ENCODE data around the gene DLG2. TPM values are rescaled to one million over a fixed set of nuclear protein-coding genes. Genes with fewer than 3 reads are reported as not detected.
"Not testable (repeated sequence)": the region's sequence is repeated elsewhere in the genome, so short reads cannot be mapped to it uniquely, and the experiment has no call there.

Gene DLG2
- total RNA-seq, 1 donor from 2014 or later, result 174 TPM

DNA sequence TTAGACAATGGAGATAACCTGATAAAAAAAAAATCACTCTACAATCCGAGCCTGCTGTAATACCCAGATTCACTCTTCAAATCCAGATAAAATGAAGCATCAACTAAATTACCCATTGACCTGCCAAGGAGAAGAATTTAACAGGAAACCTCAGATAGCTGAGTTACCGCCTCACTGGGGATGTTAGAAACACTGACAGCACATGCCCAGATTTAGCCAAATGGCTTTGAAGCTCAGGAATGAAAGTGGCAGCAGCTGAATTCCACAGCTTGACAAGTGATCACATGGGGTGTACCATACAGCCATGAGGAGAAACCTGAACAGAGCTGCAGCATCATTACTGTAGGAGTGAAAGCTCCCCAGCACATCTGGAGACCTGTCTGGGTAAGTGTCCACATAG, 807.6 kb downstream of the DLG2 start:
- no peak for DNase-seq (ENCODE audit: low spot score in 2 of 2)
- FAIRE-seq, result no peak

DNA sequence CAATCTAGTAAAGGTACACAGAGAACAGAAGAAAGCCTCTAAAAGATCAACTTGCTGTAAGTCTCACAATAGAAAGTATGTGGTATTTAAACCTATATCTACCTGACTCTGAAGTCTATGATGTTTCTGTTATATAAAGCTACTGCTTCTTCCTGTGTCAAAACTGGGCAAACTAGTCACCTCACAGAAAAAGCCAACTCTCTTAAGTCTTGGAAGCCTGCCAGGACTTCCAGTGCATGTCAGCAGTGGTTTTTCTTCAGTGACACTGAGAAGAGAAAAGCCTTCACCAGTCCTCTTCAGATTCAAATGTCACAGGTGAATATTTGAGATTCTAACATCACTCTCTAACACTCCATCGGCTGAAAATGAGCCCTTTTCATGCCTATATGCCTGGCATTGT, 808.0 kb downstream of the DLG2 start:
- DNase-seq (ENCODE audit: low spot score in 2 of 2), result no peak

DNA sequence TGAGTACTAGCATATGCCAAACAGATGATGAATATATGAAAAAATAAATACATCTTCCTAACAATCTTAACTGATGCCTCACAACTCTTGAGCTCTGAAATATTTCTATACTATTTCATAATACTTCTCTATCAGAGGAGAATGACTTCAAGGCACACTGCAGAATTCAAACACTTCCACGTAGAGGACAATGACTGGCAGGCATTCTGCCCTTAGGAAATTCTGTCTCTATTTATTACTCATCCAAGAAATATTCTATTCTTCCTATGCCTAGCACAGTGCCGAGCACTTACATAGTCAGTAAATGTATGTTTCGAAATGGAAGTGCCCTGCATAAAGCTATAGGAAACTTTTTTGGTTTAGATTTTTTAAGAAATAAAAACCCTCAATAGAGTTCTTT, 809.1 kb downstream of the DLG2 start:
- DNase-seq (ENCODE audit: low spot score in 2 of 2), result no peak
- FAIRE-seq, result no peak

More for the DNA sequence above, 808.0 kb downstream of the DLG2 start:
- FAIRE-seq, result no peak

DNA sequence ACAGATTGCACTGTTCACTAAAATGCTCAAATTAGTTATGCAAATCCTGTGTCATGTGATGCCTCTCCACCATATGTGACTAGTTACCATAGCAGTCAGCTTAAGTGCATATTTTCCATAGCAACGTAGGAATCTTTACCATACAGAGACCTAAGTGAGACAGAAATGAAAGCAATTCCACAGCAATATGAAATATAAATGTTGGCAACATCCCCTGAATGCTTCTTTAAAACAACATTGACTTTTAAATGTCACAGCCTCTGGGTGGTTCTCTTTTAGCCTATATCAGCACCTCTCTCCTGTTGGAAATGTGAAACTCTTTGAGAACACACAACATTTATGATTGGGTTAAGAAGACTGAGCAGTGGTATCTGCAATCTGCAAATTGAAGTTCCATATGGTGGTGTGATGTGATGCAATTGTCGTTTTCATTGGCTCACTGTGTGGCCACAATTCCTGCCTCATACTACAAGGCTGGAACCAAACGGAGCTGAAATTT, 814.6 kb downstream of the DLG2 start:
- DNase-seq (ENCODE audit: low spot score in 2 of 2), result no peak
- FAIRE-seq, result no peak

DNA sequence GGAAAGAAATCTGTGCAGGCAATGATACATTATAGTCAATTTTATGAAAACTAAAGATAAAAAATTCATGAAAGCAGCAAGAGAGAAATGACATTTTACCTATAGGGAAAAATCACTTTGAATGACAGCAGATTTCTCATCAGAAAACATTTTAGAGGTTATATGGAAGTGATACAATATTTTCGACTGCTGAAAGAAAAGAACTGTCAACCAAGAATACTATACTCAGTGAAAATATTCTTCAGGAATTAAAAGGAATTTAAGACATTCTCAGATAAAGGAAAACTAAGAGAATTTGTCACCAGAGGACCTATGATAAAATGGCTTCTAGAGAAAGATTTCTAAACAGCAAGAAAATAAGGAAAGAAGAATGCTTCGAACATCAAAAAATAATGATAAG, 820.8 kb downstream of the DLG2 start:
- DNase-seq (ENCODE audit: low spot score in 2 of 2), result no peak
- no peak for FAIRE-seq

DNA sequence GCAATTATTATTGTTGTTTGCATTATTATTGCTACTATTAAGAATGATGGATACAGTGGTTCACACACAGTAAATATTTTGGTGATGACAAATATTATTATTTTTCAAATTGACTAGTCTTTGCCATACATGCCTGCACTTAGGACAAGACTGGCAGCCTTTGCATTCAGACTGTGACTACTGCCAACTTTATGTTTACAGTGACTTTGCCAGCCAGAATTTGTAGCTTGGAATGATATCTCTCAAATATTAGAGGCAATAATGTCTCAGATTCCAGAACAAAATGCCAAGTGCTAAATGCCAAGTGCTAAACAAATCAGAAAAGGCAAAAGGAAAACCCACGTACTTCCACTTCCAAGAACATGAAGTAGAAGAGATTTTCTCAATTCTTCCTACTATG, 823.1 kb downstream of the DLG2 start:
- DNase-seq (ENCODE audit: low spot score in 2 of 2) (no peak), FAIRE-seq (no peak)

DNA sequence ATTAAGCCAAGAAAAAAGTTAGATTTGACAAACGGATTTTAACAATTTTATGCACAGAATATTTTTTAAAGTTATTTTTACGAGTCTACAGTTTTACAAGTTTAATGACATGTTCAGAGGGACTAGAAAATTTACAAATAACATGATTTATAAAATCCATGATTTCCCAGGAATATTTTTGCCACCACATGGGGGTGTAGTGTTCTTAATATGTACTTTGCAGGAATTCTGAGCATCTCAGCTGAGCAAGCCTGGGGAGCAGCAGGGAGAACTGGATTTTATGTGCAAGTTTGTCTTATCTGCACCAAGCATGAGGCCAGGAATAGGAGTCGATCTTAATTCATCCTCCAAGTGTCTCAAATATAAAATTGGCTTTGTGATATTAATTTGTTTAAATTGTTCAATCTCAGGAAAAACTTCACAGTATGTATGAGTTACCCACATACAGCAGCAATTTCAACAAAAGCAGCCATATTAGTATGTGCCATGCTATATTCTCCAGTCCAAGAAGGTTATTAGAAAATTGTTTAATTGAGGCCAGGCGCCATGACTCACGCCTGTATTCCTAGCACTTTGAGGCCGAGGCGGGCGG, 826.3 kb downstream of the DLG2 start:
- DNase-seq (ENCODE audit: low spot score in 2 of 2) (peak in 1 of 2 donors; percentile 12), FAIRE-seq (no peak)

DNA sequence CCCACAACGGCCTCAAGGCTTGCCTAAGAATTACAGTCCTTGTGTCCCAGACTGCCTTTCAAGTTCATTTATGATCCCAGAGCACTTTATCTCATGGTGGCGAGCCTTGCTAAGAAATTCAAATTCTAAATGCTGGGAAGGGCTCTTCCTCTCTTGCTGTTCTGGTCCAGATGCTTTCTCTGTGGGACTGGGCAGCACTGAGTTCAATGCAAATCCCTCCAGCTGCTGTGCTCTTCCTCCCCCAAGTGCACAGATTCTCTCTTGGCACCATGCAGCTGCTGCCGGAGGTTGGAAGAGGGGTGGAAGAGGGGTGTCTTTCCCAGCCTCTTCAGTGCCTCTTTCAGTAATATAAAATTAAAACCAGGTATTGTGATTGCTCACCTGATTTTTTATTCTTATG, 828.0 kb downstream of the DLG2 start:
- DNase-seq (ENCODE audit: low spot score in 2 of 2) (no peak), FAIRE-seq (no peak)

DNA sequence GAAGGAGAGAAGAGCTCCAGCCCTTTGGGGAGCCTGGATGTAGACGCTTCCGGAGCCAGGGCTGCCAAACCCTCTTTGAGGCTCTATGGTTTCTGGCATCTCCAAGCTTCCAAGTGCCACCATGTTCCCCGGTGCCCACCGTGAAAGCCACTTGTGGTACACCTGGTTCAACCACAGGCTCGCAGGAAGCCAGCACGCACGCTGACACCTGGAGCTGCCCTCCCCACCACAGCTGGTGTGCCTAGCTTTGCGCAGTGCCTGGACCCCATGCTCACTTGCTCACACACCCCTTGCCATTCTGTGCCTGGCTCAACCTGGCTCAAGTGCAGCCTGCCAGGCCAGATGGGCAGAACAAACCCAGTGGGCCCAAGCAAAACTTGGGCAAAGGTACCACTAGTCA, 831.4 kb downstream of the DLG2 start:
- FAIRE-seq, result no peak
- no peak for DNase-seq (ENCODE audit: low spot score in 2 of 2)

DNA sequence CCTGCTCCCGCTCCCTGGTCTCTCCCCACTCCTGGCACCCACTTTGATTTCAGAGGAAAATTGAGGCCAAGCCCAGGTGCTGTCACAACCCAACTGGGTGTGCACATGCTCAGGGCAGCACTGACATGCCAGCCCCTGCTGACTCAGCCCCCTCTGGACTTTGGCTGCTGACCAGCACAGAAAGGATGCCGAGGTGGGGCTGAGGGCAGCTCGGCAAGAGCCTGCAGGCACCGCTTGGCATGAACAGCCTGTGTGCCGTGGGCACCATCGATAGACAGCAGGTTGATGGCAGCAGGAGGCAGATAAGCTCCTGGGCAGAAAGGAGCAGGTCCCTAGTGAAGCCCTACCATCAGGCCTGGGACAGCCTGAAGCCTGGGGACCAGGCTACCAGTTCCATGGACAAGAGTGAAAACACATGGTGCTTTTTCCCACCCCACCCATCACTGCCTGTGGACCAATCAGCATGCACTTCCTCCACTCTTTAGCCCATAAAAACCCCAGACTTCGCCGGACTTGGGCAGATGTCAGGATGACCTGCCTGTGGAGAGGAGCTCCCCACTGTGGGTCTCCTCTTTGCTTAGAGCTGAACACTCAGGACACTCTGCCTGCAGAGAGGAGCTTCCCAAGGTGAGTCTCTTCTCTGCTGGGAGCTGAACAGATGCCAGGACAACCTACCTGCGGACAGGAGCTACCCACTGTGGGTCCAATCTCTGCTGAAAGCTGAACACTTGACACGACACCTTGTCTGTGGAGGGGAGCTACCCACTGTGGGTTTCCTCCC, 832.3 kb downstream of the DLG2 start:
- FAIRE-seq (no peak), DNase-seq (ENCODE audit: low spot score in 2 of 2) (no peak)

DNA sequence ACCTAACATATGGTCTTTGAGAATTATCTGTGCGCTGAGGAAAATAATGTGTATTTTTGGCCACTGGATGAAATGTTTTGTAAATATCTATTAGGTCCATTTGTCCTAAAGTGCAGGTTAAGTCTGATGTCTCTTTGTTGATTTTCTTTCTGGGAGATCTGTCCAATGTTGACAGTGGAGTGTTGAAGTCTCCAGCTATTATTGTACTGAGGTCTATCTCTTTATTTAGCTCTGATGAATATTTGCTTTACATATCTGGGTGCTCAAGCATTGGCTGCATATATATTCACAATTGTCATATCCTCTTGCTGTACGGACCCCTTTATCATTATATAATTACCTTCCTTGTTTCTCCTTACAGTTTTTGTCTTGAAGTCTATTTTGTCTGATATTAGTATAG, 833.8 kb downstream of the DLG2 start:
- FAIRE-seq (no peak), DNase-seq (ENCODE audit: low spot score in 2 of 2) (no peak)

DNA sequence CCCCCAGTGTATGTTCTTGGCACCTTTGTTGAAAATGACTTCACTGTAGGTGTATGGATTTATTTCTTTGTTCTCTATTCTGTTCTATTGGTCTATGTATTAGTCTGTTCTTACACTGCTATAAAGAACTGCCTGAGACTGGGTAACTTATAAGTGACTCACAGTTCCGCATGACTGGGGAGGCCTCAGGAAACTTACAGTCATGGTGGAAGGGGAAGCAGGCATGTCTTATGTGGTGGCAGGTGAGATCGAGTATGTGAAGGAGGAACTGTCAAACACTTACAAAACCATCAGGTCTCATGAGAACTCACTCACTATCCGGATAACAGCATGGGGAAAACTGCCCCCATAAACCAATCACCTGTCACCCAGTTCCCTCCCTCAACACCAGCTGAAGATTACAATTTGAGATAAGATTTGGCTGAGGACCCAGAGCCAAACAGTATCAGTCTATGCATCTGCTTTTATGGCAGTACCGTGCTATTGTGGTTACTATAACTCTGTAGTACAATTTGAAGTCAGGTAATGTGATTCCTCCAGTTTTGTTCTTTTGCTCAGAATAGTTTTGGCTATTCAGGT, 836.2 kb downstream of the DLG2 start:
- no peak for FAIRE-seq
- no peak for DNase-seq (ENCODE audit: low spot score in 2 of 2)

DNA sequence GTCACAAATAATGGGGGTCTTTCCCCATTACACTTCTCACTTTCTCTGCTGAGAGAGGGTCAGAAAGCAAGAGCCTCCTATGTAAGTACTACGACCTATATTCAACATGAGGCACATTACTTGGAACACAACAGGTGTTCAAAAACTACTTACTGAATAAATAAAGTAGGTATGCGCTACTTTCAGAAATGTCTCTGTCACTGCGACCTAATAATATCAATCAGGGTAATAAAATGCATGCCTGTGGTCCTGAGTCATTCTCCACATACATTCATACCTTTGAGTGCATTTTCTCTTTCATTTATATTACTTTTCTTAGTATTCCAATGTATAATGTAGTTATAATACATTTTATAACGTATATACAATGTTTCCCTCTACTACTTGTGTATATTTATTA, 838.9 kb downstream of the DLG2 start:
- no peak for DNase-seq (ENCODE audit: low spot score in 2 of 2)
- no peak for FAIRE-seq

DNA sequence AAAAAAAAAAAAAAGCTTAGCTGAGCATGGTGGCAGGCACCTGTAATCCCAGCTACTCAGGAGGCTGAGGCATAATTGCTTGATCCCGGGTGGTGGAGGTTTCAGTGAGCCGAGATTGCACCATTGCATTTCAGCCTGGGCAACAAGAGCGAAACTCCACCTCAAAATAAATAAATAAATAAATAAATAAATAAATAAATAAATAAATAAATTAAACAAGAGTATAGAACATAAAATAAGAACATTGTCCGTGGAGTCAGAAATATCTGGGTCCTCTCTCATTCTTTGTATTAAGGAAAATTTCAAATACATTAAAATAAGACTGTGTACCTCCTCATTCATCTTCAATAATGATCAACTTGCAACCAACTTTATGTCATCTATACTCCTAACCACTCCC, 843.0 kb downstream of the DLG2 start:
- not testable (repeated sequence) for FAIRE-seq; DNase-seq (ENCODE audit: low spot score in 2 of 2)

DNA sequence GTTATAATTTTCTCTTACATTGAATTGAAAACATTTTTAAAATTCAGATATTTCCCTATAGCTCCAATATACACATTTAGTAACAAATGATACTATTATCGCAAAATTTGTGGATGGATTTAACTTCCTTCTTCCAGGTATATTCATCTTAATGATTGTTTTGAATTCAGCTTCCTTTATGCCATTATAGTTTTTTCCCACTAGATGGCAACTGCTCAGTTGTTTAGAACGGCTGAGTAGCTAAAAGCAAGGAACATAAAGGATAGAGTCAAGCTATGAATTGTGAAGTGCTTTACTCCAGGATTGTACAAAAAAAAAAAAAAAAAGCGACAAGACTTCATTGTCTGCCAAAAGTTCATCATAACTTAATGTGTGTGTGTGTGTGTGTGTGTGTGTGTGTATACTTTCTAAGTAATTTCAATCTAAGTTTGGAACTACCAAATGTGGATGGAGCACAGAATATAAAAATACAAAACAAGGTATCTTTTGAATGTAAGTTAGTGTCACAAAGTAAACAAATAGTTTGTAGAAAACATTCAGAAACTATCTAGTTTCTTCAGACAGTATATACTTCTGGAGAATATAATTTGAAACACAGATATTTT, 846.4 kb downstream of the DLG2 start:
- FAIRE-seq, result peak; percentile 42
- no peak for DNase-seq (ENCODE audit: low spot score in 2 of 2)

DNA sequence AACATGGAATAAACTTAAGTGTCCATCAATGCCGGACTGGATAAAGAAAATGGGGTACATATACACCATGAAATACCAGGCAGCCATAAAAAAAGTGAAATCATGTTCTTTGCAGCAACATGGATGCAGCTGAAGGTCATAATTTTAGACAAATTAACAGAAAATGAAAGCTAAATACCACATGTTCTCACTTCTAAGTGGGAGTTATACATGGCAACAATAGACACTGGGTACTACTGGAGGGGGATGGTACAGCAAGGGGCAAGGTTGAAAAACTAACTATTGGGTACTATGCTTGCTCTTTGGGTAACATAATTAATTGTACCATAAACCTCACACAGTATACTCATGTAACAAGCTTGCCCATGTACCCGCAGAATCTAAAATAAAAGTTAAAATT, 851.6 kb downstream of the DLG2 start:
- DNase-seq (ENCODE audit: low spot score in 2 of 2), result no peak
- FAIRE-seq, result no peak

DNA sequence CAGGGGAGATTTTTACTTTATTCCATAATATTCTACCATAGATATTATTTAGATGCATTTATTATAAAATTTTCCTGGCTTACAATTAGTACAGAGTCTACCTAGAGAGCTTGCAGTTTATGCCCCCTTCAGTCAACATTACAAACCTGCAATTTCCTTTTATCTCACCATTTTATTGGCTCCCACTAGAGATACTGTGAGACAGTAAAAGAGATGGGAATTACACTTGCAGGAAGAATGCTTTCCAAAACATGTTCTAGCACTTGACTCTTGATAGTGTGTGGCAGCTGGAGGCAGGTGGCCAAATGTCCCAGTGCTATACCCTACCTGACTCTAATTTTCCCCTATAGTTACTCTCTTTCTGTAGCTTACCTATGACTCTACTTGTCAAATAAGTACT, 863.2 kb downstream of the DLG2 start:
- no peak for DNase-seq (ENCODE audit: low spot score in 2 of 2)
- no peak for FAIRE-seq

DNA sequence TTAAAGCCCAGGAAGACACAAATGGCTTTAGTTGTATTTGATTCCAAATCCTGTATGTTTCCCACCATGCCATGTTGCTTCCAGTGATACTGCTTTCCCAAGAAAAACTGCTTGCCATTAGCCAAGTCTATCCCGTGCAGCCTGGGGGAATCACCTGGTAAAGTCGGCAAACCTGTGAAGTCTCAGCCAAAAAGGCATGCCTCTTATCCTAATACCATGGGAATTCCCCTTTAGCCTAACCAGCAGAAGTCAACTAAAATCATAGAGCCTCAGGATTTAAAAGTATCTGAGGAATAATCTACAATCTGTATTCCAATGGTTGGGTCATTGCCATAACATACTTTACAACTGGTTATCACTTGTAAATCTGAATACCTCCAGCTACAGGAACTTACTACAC, 869.4 kb downstream of the DLG2 start:
- DNase-seq (ENCODE audit: low spot score in 2 of 2) (no peak), FAIRE-seq (no peak)

DNA sequence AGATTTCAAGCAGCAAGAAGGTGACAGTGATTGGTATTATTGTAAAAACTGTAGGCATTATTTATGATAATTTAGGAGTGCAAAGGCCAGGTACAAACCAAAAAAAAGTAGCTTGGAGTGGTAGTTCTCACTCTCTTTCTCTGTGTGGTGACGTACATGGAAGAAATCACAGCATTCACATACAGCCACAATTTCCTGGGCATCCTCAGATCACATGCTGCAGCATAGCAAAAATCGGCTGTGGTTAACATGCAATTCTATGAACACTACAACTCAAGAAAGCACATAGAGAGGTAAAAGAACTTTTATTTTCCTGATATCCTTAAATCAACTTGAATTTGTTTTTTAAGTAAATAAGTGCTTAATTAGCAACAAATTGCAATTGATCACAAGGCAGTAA, 875.8 kb downstream of the DLG2 start:
- DNase-seq (ENCODE audit: low spot score in 2 of 2) (no peak), FAIRE-seq (no peak)

DNA sequence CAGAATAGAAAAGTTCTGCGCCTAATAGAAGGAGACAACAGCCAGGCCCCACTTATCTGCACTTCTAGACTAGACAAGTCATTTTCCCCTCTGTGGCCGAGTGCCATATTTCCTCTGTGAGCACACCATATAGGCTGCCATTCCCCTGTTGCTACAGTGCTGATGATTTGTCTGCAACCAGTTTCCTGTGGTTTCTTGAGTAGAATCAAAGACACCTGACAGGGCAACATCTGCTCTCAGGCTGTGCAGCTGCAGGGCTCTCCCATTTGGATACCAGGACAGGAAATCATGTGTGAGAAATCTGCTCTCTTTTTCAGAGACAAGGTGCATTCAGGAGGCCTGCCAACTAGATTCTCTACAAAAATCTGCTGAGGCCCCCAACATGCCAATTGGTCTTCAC, 879.3 kb downstream of the DLG2 start:
- no peak for DNase-seq (ENCODE audit: low spot score in 2 of 2)

DNA sequence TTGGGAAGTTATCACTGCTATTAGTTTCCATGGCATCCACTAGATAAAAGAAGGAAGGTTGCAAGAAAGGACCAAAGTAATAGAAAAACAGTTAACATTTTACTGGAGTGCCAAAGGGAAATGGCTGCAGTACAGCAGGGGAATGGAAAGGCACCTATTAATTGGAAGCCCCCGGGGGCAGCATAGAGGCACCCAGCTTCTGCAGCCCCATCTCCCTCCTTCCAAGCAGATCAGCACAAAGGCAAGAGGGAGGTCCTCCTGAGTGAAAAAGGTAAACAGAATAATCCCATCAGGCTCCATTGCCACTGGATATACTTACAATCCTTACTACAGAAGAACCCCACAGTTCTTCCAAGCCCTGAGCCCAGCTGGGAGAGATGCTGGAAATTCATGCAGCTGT, 887.1 kb downstream of the DLG2 start:
- FAIRE-seq (no peak), DNase-seq (ENCODE audit: low spot score in 2 of 2) (no peak)

More for the DNA sequence above, 879.3 kb downstream of the DLG2 start:
- no peak for FAIRE-seq
